HG02852 (cell line): ENCODE measurements around the gene VTI1A.

Experiments
- ATAC-seq: cut with Tn5 transposase; IDR thresholded peaks from one replicate; pipeline ENCODE4 v1.9.1; 2021; ENCODE audit warnings: mild to moderate bottlenecking, moderate library complexity; ENCODE audit not compliant: unreplicated experiment

The VTI1A gene

DNA sequence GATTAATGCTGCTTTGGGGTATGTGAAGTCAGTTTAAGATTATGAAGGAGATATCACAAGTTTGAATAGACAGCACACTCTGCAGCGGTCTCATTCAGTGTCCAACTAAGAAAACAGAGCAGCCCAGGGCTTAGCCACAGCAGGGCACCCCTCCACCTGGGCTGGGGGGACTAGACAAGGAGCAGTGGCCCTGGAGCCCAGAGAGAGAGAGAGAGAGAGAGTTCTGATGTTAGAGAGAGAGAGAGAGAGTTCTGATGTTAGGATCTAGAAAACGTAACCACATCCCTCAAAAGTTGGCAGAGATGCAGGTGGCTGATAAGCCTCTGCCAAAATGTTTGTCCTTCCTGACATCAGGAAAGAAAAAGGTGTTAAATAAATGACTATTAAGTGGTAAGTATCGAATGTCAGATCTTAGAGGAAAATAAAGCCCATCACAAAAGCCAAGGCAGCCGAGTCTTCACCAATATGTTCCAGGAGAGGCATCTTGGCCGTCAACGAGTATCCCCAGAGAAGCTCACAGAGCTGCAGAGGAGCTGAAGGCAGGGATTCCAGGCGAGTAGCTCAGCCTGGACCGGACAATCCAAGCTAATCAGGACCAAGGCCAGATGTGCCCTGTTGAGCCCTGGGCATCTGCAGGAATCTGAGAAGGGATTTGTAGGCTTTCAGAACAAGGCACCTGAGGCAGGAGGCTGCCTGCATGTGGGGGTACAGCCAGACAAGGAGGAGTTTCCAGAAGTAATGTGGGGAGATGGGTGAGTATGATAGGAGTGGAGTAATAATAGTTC is 352.9 kb downstream of the VTI1A start:
- ATAC-seq = no peak

GRCh38 chr10:112801004-112801403 is 354.0 kb downstream of the VTI1A start:
- ATAC-seq = no peak

DNA sequence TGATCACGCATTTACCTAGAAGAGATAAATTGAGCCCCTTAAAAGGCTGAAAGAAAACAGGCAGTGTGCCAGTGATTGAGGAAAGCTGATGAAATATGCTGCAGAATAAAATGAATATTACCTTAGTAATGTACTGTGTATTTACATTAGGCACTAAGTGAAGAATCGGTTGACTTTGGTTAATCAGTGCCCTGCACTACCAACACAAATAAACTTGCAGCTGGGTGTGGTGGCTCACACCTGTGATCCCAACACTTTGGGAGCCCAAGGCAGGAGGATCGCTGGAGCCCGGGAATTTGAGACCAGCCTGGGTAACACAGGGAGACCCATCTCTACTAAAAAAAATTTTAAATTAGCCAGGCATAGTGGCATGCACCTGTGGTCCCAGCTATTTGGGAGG is 354.7 kb downstream of the VTI1A start:
- ATAC-seq = no peak

DNA sequence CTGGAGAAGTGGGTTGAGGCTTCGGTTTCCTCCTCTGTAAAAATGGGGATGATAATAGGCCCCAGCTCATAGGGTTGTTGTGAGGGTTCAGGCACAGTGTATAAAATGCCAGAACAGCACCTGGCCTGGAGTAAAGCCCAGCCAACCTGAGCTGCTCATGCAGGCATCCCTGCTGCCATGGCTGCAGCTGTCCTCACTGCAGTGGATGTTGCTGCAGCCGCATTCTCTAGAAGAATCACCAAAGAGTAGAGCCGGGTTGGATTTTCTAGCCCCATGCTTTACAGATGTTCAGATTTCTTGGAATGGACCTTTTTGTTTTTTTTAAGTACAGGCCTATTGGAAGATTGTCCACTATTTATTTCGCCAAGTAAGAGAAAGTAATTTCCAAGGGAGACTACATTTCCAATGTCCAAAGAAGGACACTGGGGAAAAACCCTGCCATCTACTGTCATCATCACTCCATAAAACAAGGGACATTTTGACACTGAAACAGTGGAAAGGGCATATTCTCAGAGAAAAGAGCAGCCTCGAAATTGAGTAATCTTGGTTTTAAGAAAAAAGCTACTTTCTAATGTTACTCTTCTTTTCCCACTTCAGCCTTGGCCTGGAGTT is 355.5 kb downstream of the VTI1A start:
- no peak for ATAC-seq

DNA sequence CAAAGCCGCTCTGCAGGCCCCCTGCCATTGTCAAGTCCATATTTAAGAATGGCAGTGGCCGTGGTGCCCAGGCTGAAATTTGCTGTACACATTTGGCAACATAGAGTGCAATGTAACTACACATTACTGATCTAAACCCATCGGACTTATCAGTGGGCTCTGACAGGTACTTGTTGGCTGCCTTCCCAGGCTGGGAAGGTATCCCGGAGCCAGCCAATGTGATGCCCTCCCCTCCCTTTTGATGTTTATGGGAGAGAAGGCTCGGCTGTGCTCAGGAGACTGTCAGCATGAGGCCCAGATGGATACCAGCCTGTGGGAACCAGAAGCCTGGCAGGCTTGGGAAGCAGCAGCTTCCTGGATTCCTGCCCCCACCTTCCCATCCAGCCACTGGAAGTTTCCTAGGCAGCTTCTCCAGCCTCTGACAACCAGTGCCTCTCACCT is 357.0 kb downstream of the VTI1A start:
- no peak for ATAC-seq

GRCh38 chr10:112805254-112805590 is 358.2 kb downstream of the VTI1A start:
- no peak for ATAC-seq

GRCh38 chr10:112805701-112806100 is 358.7 kb downstream of the VTI1A start:
- ATAC-seq = no peak

DNA sequence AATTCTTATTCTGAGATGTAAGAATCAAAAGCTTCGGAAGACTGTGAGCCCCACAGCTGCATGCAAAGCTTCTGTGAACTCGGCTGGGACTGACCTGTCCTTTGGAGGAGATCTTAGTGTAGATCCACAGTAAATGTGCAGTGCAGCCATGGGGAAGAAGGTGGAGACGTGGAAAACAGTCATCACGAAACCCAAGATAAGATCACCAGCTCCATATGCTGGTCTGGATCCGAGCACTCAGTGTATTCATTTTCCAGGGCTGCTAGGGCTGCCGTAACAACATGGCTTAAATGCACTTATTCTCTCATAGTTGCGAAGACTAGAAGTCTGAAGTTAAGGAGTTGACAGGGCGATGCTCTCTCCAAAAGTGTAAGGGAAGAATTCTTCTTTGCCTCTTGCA is 360.0 kb downstream of the VTI1A start:
- no peak for ATAC-seq

GRCh38 chr10:112809736-112810135 is 362.7 kb downstream of the VTI1A start:
- no peak for ATAC-seq

- no peak for ATAC-seq
Observed at GRCh38 chr10:112810711-112811151, 363.7 kb downstream of the VTI1A start.

DNA sequence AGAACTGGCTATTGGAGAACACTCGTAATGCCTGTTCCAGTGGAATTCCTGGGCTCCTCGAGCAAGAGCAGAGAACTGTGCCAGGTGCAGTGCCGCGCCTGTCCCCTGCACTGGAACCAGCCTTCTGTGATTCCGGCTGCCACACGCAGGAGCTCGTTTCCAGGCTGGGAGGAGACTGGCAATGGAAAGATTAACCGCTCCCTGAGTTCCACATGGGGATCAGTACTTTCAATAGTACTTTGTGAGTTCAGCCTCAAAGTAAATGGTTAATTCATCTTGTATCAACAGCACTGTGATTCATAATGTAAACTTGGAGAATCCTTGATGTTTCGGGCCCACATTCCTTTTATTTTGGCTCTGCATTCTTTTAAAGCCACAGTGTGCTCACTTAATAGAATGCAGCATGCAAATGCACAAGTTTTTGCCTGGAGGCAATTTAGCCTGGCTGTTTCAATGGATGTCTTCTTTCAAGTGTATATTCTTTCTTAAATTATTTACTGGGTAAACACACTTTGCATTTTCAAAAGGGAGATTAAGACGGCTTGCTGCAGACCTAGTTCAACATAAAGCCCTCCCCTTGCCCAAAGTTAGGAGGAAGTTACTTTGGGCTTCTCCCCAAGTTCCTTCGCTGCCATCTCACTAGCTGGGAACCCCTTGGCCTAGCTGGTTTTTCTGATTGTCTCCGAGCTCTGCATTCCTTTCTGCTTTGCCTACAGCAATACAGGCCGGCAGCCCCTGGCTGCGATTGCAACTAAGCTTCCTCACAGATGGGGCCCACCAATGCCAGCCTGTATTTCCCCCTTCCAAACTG is 364.9 kb downstream of the VTI1A start:
- no peak for ATAC-seq

DNA sequence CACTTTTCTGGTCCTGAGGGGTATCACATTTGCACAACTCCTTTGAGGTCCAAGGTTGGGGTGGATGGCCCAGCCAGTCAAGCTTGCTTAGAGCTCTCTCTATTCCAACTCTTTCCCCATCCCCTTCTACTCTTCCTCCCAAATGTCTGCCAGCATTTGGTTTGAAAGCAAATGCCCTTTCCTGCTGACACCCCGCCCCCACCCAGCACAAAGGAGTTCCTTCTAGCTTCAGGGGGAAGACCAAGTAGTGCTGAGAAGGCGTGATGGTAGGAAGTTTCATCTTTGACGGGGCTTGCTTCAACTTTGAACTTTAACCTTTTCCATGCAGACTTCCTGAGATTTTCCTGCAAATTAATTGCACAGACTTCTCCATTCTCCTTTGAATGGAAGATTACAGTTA is 365.6 kb downstream of the VTI1A start:
- ATAC-seq = no peak

DNA sequence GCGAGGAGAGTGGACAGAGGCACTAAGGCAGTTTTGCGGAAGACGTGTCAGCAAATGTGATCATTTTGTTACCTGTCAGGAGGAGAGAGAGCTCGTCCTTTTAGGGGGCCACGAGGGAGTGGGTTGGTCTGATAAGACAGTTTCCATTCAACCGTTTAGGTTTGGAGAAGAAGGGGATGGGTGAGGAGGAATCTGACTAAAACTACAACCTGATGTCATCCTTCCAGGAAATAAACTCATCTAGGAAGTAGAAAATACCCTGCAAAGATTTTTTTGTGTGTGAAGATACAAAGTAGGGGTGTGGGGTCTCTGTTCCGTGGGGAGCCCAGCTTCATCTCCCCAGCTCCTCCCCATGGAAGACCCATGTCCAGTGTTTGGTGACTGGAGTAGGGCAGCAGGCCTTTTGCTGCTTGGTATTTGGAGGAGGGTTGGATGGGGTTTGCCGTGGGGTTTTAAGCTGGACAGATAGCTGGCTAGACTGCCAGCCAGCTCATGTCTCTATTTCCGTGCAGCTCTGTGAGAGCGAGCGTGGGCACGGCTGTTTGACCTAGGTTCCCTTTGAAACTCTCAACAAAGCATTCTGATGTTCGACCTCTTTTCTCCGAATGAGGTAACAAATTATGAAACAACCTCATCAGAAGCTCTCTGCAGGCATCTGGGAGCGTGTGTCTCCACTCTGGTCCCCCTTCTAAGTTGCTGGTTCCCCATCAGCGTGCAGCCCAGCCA is 367.0 kb downstream of the VTI1A start:
- no peak for ATAC-seq

GRCh38 chr10:112815269-112816032 is 368.4 kb downstream of the VTI1A start:
- ATAC-seq = no peak

DNA sequence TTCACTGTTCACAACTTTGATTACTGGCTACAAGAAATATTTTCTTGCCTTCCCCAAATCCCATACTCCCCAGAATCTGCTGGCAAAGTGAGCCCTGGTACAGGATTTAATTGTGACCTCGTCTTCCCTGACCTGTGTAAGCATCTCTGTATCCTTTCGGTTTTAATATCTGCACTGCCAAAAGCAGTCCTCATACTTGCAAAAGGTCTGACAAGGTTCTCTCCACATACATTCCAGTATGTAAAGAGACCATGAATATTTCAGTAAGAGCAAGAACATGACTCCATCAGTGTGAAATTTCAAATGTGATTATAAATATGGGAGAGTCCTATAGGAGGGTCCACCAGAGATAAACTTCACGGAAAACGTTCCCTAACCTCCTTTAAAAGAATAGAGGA is 369.0 kb downstream of the VTI1A start:
- no peak for ATAC-seq

- ATAC-seq = no peak
Observed at GRCh38 chr10:112816891-112817290, 369.9 kb downstream of the VTI1A start.

- no peak for ATAC-seq
Observed at GRCh38 chr10:112817981-112818777, 371.2 kb downstream of the VTI1A start.

GRCh38 chr10:112819231-112819630 is 372.2 kb downstream of the VTI1A start:
- no peak for ATAC-seq

DNA sequence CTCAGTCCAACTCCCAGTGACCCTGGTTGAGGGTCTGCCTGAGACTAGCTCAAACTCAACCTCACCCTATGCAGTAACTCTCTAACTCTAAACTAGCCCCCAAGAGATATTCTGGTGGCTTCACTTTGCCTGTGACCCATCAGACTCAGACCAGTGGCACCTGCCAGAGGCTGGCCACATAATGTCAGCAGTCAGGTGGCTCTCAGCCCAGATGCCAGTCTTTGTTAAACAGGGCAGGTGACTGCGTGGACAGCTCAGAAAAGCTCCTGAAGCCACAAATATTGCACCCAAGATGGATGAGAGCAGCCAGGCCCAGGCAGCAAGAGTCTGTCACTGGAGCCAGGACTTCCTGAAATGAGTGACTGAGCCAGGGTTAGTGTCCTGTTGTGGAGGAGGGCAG is 373.3 kb downstream of the VTI1A start:
- ATAC-seq = no peak

DNA sequence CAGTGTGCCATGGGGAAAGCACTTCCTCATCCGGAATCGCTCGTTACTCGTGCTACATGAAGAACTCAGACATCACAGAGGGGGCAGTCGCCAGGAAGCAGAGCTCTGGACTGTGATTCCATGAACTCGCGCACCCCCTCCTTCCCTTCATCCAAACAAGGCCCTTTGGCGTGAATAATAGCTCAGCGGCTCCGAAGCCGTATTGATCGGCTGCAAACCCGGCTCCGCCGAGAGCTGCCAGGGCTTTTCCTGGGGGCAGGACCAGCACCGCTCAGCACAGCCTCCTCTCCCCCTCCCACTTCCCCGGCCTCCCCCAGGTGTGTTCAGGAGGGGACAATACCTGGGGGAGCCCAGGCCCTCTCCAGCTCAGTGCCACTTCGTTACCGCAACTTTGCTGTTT is 374.0 kb downstream of the VTI1A start:
- no peak for ATAC-seq
